HepG2 (cell line): ENCODE measurements around the gene ZSCAN26. TPM values are rescaled to one million over a fixed set of nuclear protein-coding genes. Genes with fewer than 3 reads are reported as not detected.

Source experiments
- JDP2 ChIP-seq: sonication (generic); formaldehyde crosslinking; IDR thresholded peaks from 2 replicates; pipeline ENCODE4 v1.8.1; 2022; ENCODE audit warnings: missing genetic modification reagents, borderline replicate concordance
- KDM5A ChIP-seq: fragments of 200-600 bp; sonication (generic); IDR thresholded peaks from 2 replicates; pipeline ENCODE4 v1.7.0; 2018; ENCODE audit warnings: antibody characterized with exemption, mild to moderate bottlenecking, low read length, borderline replicate concordance
- MIXL1 ChIP-seq: IDR thresholded peaks from 2 replicates; pipeline ENCODE4 v1.6.1; 2016
- NFYC ChIP-seq: IDR thresholded peaks from 2 replicates; pipeline ENCODE4 v1.6.1; 2016; ENCODE audit warnings: missing genetic modification reagents, missing compliant biosample characterization
- PHF5A ChIP-seq: IDR thresholded peaks from one replicate; pipeline ENCODE4 v1.6.1; 2018; ENCODE audit warnings: low read depth, missing genetic modification reagents; ENCODE audit not compliant: unreplicated experiment
- POLR2AphosphoS5 ChIP-seq: IDR thresholded peaks from 2 replicates; pipeline ENCODE4 v1.6.1; 2012; ENCODE audit warnings: low read depth, low read length
- RELA ChIP-seq: sonication (generic); formaldehyde crosslinking; IDR thresholded peaks from 2 replicates; pipeline ENCODE4 v1.4.0; 2020; ENCODE audit warnings: missing genetic modification reagents
- ZGPAT ChIP-seq: IDR thresholded peaks from 2 replicates; pipeline ENCODE4 v1.6.1; 2016; ENCODE audit warnings: mild to moderate bottlenecking
- ZKSCAN8 ChIP-seq: IDR thresholded peaks from 2 replicates; pipeline ENCODE4 v1.6.1; 2016; ENCODE audit warnings: borderline replicate concordance, missing genetic modification reagents, missing compliant biosample characterization
- ZMYM4 ChIP-seq: sonication (generic); formaldehyde crosslinking; IDR thresholded peaks from 2 replicates; pipeline ENCODE4 v1.8.1; 2023; ENCODE audit warnings: mild to moderate bottlenecking, missing genetic modification reagents
- ZNF18 ChIP-seq: sonication (generic); formaldehyde crosslinking; IDR thresholded peaks from 2 replicates; pipeline ENCODE4 v1.8.0; 2022; ENCODE audit warnings: mild to moderate bottlenecking, missing genetic modification reagents; ENCODE audit not compliant: insufficient replicate concordance
- ZNF230 ChIP-seq: sonication (generic); formaldehyde crosslinking; IDR thresholded peaks from 2 replicates; pipeline ENCODE4 v1.4.0; 2020; ENCODE audit warnings: mild to moderate bottlenecking, missing genetic modification reagents
- ZSCAN22 ChIP-seq: sonication (generic); formaldehyde crosslinking; IDR thresholded peaks from 2 replicates; pipeline ENCODE4 v1.4.0; 2020; ENCODE audit warnings: mild to moderate bottlenecking, missing genetic modification reagents
- polyA plus RNA-seq, 8 experiments: library from polyadenylated mRNA; depleted of rRNA in 3 of 8; stranded (reverse) in 7 of 8; unstranded in 1 of 8; fragments of >200 nt; fragmentation: Illumina TruSeq in 4 of 8; extraction: Trizol in 4 of 8; gene quantifications; 2 replicates each; pipeline versions ENCODE4 v1.2.1 to v1.2.3, GENCODE V29; 2011 to 2016; ENCODE audit warnings: low read depth in 4 of 8, missing spikeins in 1 of 8, mixed read lengths in 1 of 8; ENCODE audit not compliant: insufficient read depth in 1 of 8
- total RNA-seq, 5 experiments: library from RNA; depleted of rRNA; stranded (reverse); fragments of >200 nt; fragmentation: Illumina TruSeq; extraction: Trizol; gene quantifications; 2 replicates each; pipeline ENCODE4 v1.2.3, GENCODE V29; 2016; ENCODE audit warnings: low read depth in 1 of 5
- TF ChIP-seq, protein P1 (sequence below): sonication (generic); formaldehyde crosslinking; IDR thresholded peaks from 2 replicates; pipeline ENCODE4 v1.5.0; 2020; ENCODE audit warnings: mild to moderate bottlenecking, missing genetic modification reagents
- TF ChIP-seq, protein P2 (sequence below): sonication (generic); formaldehyde crosslinking; IDR thresholded peaks from 2 replicates; pipeline ENCODE4 v1.5.0; 2020; ENCODE audit warnings: mild to moderate bottlenecking, missing genetic modification reagents, borderline replicate concordance
- TF ChIP-seq, protein P3 (sequence below): sonication (generic); formaldehyde crosslinking; IDR thresholded peaks from 2 replicates; pipeline ENCODE4 v1.4.0; 2020; ENCODE audit warnings: missing genetic modification reagents, borderline replicate concordance
- TF ChIP-seq, protein P4 (sequence below): sonication (generic); formaldehyde crosslinking; IDR thresholded peaks from 2 replicates; pipeline ENCODE4 v1.5.1; 2020; ENCODE audit warnings: mild to moderate bottlenecking, moderate library complexity, missing genetic modification reagents

ZSCAN26 gene
- total and polyA plus RNA-seq, 2 of the 13 experiments (the other 11 are each of a cell fraction or from before 2014, with no cell fraction given): 12.0 to 15.6 TPM

GRCh38 chr6:28218312-28219248 is 48.4 kb upstream of the ZSCAN26 start (continued):
- TF ChIP-seq, protein P1, sequence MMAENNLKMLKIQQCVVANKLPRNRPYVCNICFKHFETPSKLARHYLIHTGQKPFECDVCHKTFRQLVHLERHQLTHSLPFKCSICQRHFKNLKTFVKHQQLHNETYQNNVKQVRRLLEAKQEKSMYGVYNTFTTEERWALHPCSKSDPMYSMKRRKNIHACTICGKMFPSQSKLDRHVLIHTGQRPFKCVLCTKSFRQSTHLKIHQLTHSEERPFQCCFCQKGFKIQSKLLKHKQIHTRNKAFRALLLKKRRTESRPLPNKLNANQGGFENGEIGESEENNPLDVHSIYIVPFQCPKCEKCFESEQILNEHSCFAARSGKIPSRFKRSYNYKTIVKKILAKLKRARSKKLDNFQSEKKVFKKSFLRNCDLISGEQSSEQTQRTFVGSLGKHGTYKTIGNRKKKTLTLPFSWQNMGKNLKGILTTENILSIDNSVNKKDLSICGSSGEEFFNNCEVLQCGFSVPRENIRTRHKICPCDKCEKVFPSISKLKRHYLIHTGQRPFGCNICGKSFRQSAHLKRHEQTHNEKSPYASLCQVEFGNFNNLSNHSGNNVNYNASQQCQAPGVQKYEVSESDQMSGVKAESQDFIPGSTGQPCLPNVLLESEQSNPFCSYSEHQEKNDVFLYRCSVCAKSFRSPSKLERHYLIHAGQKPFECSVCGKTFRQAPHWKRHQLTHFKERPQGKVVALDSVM: peak; percentile 2; the same call in 1 of the 2 replicates
- TF ChIP-seq RELA (CRISPR knock-in tag): no peak
- TF ChIP-seq, protein P2, sequence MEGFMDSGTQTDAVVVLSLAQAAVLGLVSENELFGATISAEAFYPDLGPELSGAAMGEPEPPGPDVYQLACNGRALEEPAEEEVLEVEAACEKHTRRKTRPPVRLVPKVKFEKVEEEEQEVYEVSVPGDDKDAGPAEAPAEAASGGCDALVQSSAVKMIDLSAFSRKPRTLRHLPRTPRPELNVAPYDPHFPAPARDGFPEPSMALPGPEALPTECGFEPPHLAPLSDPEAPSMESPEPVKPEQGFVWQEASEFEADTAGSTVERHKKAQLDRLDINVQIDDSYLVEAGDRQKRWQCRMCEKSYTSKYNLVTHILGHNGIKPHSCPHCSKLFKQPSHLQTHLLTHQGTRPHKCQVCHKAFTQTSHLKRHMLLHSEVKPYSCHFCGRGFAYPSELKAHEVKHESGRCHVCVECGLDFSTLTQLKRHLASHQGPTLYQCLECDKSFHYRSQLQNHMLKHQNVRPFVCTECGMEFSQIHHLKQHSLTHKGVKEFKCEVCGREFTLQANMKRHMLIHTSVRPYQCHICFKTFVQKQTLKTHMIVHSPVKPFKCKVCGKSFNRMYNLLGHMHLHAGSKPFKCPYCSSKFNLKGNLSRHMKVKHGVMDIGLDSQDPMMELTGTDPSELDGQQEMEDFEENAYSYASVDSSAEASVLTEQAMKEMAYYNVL (CRISPR knock-in tag): peak; percentile 49; the same call in 1 of the 2 replicates
- TF ChIP-seq MIXL1 (CRISPR knock-in tag): 0 out of 2 replicates have a peak, but pooled peaks have one; percentile 5
- TF ChIP-seq NFYC: no peak; the same call in 1 of the 2 replicates
- TF ChIP-seq, protein P3, sequence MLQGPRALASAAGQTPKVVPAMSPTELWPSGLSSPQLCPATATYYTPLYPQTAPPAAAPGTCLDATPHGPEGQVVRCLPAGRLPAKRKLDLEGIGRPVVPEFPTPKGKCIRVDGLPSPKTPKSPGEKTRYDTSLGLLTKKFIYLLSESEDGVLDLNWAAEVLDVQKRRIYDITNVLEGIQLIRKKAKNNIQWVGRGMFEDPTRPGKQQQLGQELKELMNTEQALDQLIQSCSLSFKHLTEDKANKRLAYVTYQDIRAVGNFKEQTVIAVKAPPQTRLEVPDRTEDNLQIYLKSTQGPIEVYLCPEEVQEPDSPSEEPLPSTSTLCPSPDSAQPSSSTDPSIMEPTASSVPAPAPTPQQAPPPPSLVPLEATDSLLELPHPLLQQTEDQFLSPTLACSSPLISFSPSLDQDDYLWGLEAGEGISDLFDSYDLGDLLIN (CRISPR knock-in tag): no peak
- TF ChIP-seq KDM5A: peak; percentile 76; the same call in 1 of the 2 replicates
- TF ChIP-seq, protein P4, sequence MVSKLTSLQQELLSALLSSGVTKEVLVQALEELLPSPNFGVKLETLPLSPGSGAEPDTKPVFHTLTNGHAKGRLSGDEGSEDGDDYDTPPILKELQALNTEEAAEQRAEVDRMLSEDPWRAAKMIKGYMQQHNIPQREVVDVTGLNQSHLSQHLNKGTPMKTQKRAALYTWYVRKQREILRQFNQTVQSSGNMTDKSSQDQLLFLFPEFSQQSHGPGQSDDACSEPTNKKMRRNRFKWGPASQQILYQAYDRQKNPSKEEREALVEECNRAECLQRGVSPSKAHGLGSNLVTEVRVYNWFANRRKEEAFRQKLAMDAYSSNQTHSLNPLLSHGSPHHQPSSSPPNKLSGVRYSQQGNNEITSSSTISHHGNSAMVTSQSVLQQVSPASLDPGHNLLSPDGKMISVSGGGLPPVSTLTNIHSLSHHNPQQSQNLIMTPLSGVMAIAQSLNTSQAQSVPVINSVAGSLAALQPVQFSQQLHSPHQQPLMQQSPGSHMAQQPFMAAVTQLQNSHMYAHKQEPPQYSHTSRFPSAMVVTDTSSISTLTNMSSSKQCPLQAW (CRISPR knock-in tag): peak; percentile 36; the same call in 1 of the 2 replicates
- TF ChIP-seq JDP2 (CRISPR knock-in tag): no peak
- TF ChIP-seq PHF5A (CRISPR knock-in tag): no peak
- TF ChIP-seq ZNF18 (CRISPR knock-in tag): no peak
- peak; percentile 83 for TF ChIP-seq ZNF230 (CRISPR knock-in tag)
- TF ChIP-seq ZMYM4 (CRISPR knock-in tag): peak; percentile 54; the same call in 1 of the 2 replicates
- peak; percentile 78 for TF ChIP-seq POLR2AphosphoS5
- no peak for TF ChIP-seq ZKSCAN8 (CRISPR knock-in tag)
- no peak; the same call in 1 of the 2 replicates for TF ChIP-seq ZSCAN22 (CRISPR knock-in tag)
- TF ChIP-seq ZGPAT (CRISPR knock-in tag): peak; percentile 86
